B cell (primary cell): Measurements from ENCODE around the gene SLC22A12.

Source experiments
- EZH2 ChIP-seq: IDR thresholded peaks from 2 replicates; pipeline ENCODE4 v1.6.1; 2012; ENCODE audit warnings: borderline replicate concordance, low read depth, mild to moderate bottlenecking, moderate library complexity, low read length; ENCODE audit not compliant: insufficient read depth, poor library complexity, severe bottlenecking
- TF ChIP-seq, protein P1 (sequence below): fragments of 200-600 bp; IDR thresholded peaks from one replicate; pipeline ENCODE4 v1.8.0; 2022; ENCODE audit warnings: antibody characterized with exemption, mild to moderate bottlenecking

DNA sequence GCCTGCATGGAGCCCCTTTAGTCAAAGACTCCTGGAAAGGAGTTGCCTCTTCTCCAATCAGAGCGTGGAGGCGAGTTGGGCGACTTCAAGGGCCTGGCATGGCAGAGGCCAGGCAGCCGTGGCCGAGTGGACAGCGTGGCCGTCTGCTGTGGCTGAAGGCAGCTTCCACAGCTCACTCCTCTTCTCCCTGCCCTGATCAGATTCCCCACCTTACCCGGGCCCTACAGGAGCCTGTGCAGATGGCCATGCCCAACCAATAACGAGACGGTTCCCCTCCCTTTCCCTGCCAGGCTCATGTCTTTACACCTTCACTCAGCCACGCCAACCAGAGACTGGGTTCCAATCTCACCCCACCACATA lies 20.0 kb upstream of the SLC22A12 start:
- TF ChIP-seq, protein P1, sequence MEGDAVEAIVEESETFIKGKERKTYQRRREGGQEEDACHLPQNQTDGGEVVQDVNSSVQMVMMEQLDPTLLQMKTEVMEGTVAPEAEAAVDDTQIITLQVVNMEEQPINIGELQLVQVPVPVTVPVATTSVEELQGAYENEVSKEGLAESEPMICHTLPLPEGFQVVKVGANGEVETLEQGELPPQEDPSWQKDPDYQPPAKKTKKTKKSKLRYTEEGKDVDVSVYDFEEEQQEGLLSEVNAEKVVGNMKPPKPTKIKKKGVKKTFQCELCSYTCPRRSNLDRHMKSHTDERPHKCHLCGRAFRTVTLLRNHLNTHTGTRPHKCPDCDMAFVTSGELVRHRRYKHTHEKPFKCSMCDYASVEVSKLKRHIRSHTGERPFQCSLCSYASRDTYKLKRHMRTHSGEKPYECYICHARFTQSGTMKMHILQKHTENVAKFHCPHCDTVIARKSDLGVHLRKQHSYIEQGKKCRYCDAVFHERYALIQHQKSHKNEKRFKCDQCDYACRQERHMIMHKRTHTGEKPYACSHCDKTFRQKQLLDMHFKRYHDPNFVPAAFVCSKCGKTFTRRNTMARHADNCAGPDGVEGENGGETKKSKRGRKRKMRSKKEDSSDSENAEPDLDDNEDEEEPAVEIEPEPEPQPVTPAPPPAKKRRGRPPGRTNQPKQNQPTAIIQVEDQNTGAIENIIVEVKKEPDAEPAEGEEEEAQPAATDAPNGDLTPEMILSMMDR, result no peak
- no peak for TF ChIP-seq EZH2
